SKM-1 (cell line): ENCODE data around the gene GCH1.
"Not testable (repeated sequence)": the region's sequence is repeated elsewhere in the genome, so short reads cannot be mapped to it uniquely, and the experiment has no call there.

Experiments
- DNase-seq: peaks from one replicate; lab custom pipeline; 2025; ENCODE audit not compliant: unreplicated experiment; lab: John Stamatoyannopoulos, UW

The GCH1 gene

GRCh38 chr14:54902521-54903420 lies at the start of gene GCH1:
Gene GCH1, minus strand, starts transcription at chr14:54902826. Its CDS starts 163 bp downstream, at chr14:54902663.
- no peak for DNase-seq

- no peak for DNase-seq
Observed at GRCh38 chr14:54947230-54947629, 44.6 kb upstream of the GCH1 start.

DNA sequence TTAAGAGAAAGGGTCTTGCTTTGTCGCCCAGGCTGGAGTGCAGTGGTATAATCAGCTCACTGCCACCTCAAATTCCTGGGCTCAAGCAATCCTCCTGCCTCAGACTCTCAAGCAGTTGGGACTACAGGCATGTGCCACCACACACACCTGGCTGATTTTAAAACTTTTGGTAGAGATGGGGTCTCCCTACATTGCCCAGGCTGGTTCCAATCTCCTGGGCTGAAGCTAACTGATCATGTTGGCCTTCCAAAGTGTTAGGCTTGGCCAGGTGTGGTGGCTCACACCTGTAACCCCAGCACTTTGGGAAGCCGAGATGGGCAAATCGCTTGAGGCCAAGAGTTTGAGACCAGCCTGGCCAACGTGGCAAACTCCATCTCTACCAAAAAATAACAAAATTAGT lies 43.9 kb upstream of the GCH1 start:
- DNase-seq = no peak

DNA sequence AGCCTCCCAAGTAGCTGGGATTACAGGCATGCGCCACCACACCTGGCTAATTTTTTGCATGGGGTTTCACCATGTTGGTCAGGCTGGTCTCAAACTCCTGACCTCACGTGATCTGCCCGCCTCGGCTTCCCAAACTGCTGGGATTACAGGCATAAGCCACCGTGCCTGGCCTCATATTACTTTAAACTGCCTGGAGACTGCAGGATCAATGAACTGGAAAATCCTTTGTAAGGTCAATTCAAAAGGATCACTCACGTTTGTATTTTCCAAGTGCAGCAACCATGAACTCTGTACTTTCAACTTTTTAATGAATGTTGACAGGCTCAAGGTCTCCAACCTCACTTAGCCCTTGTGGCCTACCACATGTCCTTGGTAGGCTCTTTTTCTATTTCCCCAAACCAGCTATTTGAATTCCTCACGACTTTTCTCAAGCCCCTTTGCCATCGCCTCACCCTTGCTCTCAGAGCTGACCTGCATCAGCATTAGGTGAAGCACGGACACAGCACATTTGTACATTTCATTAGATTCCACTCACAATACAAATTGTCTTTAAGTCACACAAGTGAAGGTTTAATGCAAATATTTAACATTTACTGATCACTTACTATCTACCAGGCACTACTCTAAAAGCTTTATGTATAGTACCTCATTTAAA lies 42.2 kb upstream of the GCH1 start:
- DNase-seq = no peak

DNA sequence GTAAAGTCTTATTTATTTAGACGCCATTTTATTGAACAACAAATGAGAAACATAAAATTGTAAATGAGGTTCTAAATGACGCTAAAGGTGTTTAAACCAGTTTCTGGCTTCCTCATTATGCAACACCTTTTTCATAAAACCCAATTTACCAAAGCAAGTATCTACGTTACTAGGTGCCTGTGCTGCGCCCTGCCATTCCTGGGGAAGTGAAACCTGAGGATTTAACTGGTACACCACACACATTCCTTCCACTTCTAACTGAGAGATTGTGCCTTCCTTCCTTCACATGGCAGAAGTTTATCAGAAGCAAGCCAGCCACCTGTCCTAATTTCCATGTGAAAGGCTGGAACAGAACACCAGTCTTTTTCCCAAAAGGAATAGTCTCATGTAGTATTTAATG lies 40.3 kb upstream of the GCH1 start:
- no peak for DNase-seq

GRCh38 chr14:54936816-54937215 lies 34.2 kb upstream of the GCH1 start:
- DNase-seq = no peak

DNA sequence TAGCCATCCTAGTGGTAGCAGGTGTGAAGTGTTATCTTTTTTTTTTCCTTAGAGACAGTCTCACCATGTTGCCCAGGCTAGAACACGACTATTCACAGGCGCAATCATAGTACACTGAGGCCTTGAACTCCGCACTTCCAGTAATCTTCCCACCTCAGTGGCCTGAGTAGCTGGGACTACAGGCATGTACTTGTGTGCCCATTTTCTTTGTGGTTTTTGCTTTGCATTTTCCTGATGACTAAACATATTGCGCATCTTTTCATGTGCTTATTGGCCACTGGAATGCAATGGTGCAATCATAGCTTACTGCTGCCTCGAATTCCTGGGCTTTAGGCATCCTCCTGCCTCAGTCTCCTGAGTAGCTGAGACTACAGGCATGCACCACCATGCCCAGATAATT lies 33.3 kb upstream of the GCH1 start:
- DNase-seq = no peak

DNA sequence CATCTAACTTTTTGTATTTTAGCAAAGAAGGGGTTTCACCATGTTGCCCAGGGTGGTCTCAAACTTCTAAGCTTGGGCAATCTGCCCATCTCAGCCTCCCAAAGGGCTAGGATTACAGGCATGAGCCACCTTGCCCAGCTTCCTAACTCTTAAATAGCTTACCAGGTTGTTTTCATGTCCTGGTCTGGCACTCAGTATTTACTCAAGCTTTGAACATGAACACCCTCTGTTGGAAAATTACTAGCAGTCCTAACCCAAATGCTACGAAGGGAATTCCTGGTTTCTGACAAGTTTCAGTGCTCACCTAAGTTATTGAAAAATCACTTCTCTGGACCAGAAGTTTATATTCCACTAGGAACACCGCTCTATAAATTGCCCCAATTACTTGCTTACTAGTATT lies 32.5 kb upstream of the GCH1 start:
- no peak for DNase-seq

GRCh38 chr14:54933006-54933405 lies 30.4 kb upstream of the GCH1 start:
- DNase-seq = no peak

- no peak for DNase-seq
Observed at GRCh38 chr14:54931598-54932340, 29.1 kb upstream of the GCH1 start.

DNA sequence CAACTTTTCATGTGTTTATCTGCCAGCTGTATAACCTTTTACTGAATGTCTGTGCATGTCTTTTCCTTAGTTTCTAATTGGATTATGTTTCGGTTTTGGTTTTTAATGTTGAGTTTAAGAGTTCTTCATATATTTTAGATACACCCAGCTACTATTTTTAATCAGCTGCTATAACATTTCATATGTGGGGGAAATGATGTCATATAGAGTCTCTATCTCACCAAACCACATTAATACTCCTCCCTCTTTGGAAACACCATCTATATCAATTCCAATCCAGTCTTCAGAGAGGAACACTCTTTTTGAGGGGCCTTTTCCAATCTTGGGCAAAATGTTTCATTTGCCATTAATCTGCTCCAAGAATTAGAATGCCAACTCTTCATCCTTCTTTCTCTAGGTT lies 28.5 kb upstream of the GCH1 start:
- no peak for DNase-seq

DNA sequence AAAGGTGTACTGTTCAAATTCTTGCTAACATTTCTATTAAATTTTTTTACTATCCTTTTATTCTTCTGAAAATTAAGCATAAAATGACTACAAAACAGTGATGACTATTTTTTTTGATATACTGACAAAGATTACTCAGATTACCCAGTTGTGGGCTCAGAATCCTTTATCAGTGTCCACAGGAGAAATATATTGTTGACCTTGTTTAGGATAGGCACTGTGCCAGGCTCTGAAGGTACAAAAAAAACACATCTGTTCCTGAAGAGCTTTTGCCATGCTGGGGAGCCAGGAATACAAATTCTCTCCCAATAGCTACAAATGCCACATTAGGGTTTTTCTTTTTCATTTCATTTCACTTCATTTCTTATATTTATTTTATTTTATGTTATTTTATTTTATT lies 26.9 kb upstream of the GCH1 start:
- no peak for DNase-seq

GRCh38 chr14:54928216-54928615 lies 25.6 kb upstream of the GCH1 start:
- DNase-seq = no peak

DNA sequence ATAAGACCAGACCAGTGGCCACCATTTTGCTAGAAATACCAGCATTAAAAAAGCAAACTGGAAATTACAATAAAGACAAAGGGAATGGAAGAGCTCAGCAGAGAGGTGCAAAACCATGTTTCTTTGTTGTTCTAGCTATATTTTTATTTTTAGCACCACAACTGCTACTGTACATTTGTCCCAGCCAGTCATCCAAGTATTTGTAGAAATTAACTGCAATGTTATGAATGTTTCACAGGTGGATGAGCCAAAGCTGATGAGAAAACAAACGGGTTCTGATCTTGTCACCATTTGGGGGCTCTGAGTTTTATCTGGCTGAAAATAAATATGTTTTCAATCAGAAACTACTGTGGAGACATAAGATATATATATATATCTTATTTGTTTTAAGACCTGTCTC lies 24.9 kb upstream of the GCH1 start:
- no peak for DNase-seq

DNA sequence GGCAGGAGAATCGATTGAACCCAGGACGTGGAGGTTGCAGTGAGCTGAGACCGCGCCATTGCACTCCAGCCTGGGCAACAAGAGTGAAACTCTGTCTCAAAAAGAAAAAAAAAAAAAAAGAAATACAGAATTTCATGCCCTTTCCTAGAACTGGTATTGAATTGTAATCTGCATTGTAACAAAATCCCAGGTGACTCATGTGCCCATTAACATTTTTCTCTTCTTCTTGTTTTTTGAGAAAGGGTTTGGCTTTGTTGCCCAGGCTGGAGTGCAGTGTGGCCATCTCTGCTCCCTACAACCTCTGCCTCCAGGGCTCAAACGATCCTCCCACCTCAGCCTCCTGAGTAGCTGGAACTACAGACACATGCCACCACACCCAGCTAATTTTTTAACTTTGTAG lies 23.9 kb upstream of the GCH1 start:
- not testable (repeated sequence) for DNase-seq

GRCh38 chr14:54922598-54922997 lies 20.0 kb upstream of the GCH1 start:
- no peak for DNase-seq

DNA sequence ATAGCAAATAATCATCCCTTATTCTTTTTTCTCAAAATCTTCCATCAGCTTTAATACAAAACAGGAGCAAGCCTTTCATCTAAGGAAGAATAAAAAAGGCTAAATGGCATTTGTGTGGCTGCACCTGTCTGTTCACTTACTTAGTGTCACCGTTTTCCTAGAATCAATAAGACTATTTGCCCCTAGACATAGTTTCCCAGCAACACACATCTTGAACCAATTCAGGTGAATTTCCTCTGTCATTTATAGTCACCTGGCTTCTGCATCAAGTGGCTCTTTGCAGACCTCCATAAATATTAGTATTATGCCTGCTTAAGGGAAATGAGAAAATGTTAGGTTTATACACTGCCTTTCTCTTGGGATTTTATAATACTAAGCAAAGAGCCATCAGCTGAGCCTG lies 17.4 kb upstream of the GCH1 start:
- no peak for DNase-seq

- DNase-seq = no peak
Observed at GRCh38 chr14:54919330-54919729, 16.7 kb upstream of the GCH1 start.

DNA sequence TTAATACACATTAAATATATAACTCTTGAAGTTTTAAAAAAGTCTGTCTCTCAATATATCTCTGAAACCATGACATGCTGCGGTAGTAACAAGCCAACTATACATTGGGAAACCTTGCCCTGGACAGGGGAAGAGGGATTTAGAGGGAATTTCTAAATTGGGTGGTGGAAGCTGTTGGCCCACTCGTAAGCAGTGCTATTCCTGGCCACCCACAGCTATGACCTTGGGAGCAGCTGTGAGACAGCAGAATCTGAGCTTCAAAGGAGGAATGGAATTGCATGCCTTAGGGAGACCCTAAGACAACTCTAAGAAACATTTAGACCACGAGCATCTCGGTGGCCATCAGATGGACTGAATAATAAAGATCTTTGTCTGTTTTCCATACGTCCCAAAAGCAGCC lies 15.8 kb upstream of the GCH1 start:
- no peak for DNase-seq

GRCh38 chr14:54916101-54916500 lies 13.5 kb upstream of the GCH1 start:
- DNase-seq = no peak

- no peak for DNase-seq
Observed at GRCh38 chr14:54909817-54910558, 7.4 kb upstream of the GCH1 start.
